OCI-LY3 (cell line): ENCODE data around the gene ACTMAP.

Experiments used
- H2AFZ ChIP-seq: fragments of 200-600, 300-600 bp; shearing (Covaris generic); 2 replicates; pipeline ENCODE4 v1.6.0; 2014; ENCODE audit warnings: antibody characterized with exemption, low read depth, low read length
- H3K27ac ChIP-seq: fragments of 200-600, 300-600 bp; sonication (generic); 2 replicates; pipeline ENCODE4 v1.5.1; 2014; ENCODE audit warnings: mild to moderate bottlenecking, low read length, moderate library complexity, mixed read lengths
- H3K27me3 ChIP-seq: fragments of 200-600, 300-600 bp; sonication (generic); 2 replicates; pipeline ENCODE4 v1.6.1; 2014; ENCODE audit warnings: low read depth, low read length, mixed read lengths
- H3K36me3 ChIP-seq: fragments of 200-600, 300-600 bp; sonication (generic); replicated peaks from 2 replicates; pipeline ENCODE3; 2014; ENCODE audit warnings: low read depth, low read length, mixed read lengths
- H3K4me1 ChIP-seq: fragments of 300-600, 200-600 bp; sonication (generic); 2 replicates; pipeline ENCODE4 v1.6.1; 2014; ENCODE audit warnings: low read length, mixed read lengths
- H3K4me2 ChIP-seq: fragments of 200-600, 300-600 bp; sonication (generic); 2 replicates; pipeline ENCODE4 v1.6.1; 2014; ENCODE audit warnings: low read length, mixed read lengths
- H3K4me3 ChIP-seq: fragments of 300-600, 200-600 bp; sonication (generic); 2 replicates; pipeline ENCODE4 v1.5.1; 2014; ENCODE audit warnings: antibody characterized with exemption, mild to moderate bottlenecking, low read length, moderate library complexity
- H3K79me2 ChIP-seq: fragments of 300-600, 200-600 bp; shearing (Covaris generic); 2 replicates; pipeline ENCODE4 v1.6.1; 2014; ENCODE audit warnings: mild to moderate bottlenecking, low read length, mixed read lengths
- H3K9ac ChIP-seq: fragments of 300-600, 200-600 bp; shearing (Covaris generic); 2 replicates; pipeline ENCODE4 v1.6.0; 2014; ENCODE audit warnings: mild to moderate bottlenecking, low read length, moderate library complexity
- H3K9me3 ChIP-seq: fragments of 200-600, 300-600 bp; shearing (Covaris generic); 2 replicates; pipeline ENCODE4 v1.6.1; 2014; ENCODE audit warnings: low read length, mixed read lengths; ENCODE audit not compliant: insufficient read depth
- H4K20me1 ChIP-seq: fragments of 200-600, 300-600 bp; sonication (generic); 2 replicates; pipeline ENCODE4 v1.6.1; 2016; ENCODE audit warnings: low read length, mixed read lengths; ENCODE audit not compliant: insufficient read depth
- EZH2phosphoT487 ChIP-seq: fragments of 200-600 bp; shearing (Covaris generic); IDR thresholded peaks from 2 replicates; pipeline ENCODE4 v1.6.1; 2018; ENCODE audit warnings: antibody characterized with exemption, mixed run types, low read depth
- TF ChIP-seq, protein P1 (sequence below): fragments of 200-600, 300-600 bp; sonication (generic); IDR thresholded peaks from 2 replicates; pipeline ENCODE4 v1.5.1; 2014; ENCODE audit warnings: antibody characterized with exemption, low read length, low read depth

ACTMAP gene

DNA sequence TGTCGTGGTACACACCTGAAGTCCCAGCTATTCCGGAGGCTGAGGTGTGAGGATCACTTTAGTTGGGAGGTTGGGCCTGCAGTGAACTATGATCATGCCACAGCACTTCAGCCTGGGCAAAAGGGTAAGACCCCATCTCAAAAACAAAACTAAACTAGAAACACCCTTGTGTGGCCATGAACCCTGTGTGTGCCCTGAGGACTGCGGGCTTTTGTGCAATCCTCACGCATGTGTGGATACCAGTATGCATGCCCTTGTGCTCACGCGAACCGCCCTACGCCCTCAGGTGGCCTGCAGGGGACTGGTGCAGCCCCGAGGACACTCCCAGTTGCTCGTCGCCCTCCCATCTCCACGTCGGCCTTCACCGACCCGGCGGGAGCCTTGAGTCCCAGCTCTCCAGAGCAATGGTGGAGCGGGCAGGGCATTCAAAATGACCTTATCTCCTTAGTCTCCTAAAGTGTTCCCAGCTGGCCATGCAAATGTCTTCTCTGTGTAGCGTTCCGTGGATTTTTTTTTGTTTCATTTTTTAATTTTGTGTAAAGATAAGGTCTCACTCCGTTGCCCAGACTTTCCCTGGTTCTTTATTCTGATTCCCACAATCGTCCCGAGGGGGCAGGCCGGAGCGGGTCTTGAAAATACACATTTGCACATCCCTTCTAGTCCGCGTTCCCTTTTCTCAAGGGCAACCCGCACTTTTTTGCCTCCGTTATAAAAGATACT, 47.8 kb upstream of the ACTMAP start:
- Histone ChIP-seq H3K4me2 (peak overlapping the region; percentile 85), H3K9ac (peak overlapping the region; percentile 86), H3K36me3 (peaks cover 23% of the 10 kb centered on the region), H3K27me3 (no peaks in the 10 kb centered on the region), H3K4me1 (peaks cover 48% of the 10 kb centered on the region), H3K79me2 (peaks cover 41% of the 10 kb centered on the region), H3K9me3 (no peaks in the 10 kb centered on the region), H4K20me1 (peaks cover 33% of the 10 kb centered on the region), H3K4me3 (peak overlapping the region; percentile 79), H2AFZ (peak overlapping the region; percentile 34; the same call in 1 of the 2 replicates), H3K27ac (peak overlapping the region; percentile 90)
- TF ChIP-seq, protein P1, sequence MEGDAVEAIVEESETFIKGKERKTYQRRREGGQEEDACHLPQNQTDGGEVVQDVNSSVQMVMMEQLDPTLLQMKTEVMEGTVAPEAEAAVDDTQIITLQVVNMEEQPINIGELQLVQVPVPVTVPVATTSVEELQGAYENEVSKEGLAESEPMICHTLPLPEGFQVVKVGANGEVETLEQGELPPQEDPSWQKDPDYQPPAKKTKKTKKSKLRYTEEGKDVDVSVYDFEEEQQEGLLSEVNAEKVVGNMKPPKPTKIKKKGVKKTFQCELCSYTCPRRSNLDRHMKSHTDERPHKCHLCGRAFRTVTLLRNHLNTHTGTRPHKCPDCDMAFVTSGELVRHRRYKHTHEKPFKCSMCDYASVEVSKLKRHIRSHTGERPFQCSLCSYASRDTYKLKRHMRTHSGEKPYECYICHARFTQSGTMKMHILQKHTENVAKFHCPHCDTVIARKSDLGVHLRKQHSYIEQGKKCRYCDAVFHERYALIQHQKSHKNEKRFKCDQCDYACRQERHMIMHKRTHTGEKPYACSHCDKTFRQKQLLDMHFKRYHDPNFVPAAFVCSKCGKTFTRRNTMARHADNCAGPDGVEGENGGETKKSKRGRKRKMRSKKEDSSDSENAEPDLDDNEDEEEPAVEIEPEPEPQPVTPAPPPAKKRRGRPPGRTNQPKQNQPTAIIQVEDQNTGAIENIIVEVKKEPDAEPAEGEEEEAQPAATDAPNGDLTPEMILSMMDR, result peak; percentile 55
- no peak for TF ChIP-seq EZH2phosphoT487

DNA sequence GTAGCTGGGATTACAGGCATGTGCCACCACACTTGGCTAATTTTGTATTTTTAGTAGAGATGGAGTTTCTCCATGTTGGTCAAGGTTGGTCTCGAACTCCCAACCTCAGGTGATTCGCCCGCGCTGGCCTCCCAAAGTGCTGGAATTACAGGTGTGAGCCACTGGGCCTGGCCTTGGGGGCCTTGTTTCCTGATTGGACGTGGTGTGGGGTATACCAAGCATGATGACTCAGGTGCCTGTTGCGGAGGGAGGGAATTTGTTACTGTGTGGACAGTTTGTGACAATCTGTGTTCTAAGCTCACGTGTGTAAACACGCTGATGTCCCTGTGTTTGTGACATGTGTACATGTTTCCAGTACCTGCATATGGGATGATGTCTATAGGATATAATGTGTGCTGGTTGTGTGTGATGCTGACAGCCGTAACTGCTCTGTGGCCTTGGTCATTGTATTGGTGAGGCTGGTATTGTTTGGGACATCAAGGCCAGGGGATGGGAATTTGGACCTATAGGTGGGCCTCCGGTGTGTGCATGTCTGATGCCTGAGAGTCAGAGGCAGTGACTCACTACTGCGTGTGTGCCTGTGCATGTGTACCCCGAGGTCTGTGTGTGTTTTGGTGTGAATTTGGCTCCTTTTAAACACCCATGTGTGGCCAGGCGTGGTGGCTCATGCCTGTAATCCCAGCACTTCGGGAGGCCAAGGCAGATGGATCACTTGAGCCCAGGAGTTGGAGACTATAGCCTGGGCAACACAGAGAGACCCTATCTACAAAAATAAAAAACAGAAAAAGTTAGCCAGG, 47.1 kb upstream of the ACTMAP start:
- H3K27ac ChIP-seq, result peak overlapping the region; percentile 90
- no peak overlapping the region for H2AFZ ChIP-seq
- H3K4me3 ChIP-seq, result peak overlapping the region; percentile 79

DNA sequence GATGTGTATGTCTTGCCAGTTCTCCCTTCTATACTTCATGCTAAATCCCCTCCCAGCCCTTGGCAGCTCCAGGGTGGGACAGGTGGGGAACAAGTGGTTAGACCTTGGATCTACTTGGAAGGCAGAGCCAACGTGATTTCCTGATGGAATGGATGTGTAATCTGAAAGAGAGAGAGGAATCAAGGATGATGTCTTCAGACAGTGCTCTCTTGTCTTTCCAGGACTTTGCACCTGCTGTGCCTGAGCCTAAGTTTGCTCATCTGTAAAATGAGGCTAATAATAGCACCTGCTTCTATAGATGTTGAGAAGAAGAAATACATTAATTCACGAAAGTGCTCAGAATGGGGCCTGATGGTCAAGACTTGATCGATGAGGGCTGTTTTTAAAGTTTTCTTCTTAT, 41.7 kb upstream of the ACTMAP start:
- no peaks in the 10 kb centered on the region for H3K27me3 ChIP-seq
- no peak overlapping the region for H2AFZ ChIP-seq
- H4K20me1 ChIP-seq, result no peaks in the 10 kb centered on the region
- TF ChIP-seq, protein P1, result no peak
- TF ChIP-seq EZH2phosphoT487, result no peak
- H3K4me3 ChIP-seq, result no peak overlapping the region
- no peak overlapping the region for H3K9ac ChIP-seq
- no peaks in the 10 kb centered on the region for H3K36me3 ChIP-seq
- no peaks in the 10 kb centered on the region for H3K9me3 ChIP-seq
- H3K79me2 ChIP-seq, result no peaks in the 10 kb centered on the region
- H3K4me2 ChIP-seq, result no peak overlapping the region
- H3K27ac ChIP-seq, result no peak overlapping the region
- peaks cover 11% of the 10 kb centered on the region; the same call in 1 of the 2 replicates for H3K4me1 ChIP-seq

More for the DNA sequence above, 47.1 kb upstream of the ACTMAP start:
- TF ChIP-seq, protein P1, result no peak
- no peak for TF ChIP-seq EZH2phosphoT487
- peaks cover 34% of the 10 kb centered on the region for H3K79me2 ChIP-seq
- H3K9me3 ChIP-seq, result no peaks in the 10 kb centered on the region
- H3K36me3 ChIP-seq, result peaks cover 20% of the 10 kb centered on the region
- H3K4me1 ChIP-seq, result peaks cover 40% of the 10 kb centered on the region
- peak overlapping the region; percentile 85 for H3K4me2 ChIP-seq
- peak overlapping the region; percentile 86; the same call in 1 of the 2 replicates for H3K9ac ChIP-seq
- H3K27me3 ChIP-seq, result no peaks in the 10 kb centered on the region
- peaks cover 25% of the 10 kb centered on the region for H4K20me1 ChIP-seq

- TF ChIP-seq, protein P1, result no peak
- TF ChIP-seq EZH2phosphoT487, result no peak
- no peak overlapping the region for H3K27ac ChIP-seq
- H3K79me2 ChIP-seq, result no peaks in the 10 kb centered on the region
- H3K36me3 ChIP-seq, result no peaks in the 10 kb centered on the region
- no peak overlapping the region for H3K4me3 ChIP-seq
- no peaks in the 10 kb centered on the region for H3K9me3 ChIP-seq
- no peak overlapping the region for H3K4me2 ChIP-seq
- H3K9ac ChIP-seq, result no peak overlapping the region
- H3K4me1 ChIP-seq, result peaks cover 7% of the 10 kb centered on the region; the same call in 1 of the 2 replicates
- H2AFZ ChIP-seq, result no peak overlapping the region
- no peaks in the 10 kb centered on the region for H4K20me1 ChIP-seq
- no peaks in the 10 kb centered on the region for H3K27me3 ChIP-seq
Observed at GRCh38 chr19:40791349-40791748, 41.1 kb upstream of the ACTMAP start.
